HG02840 (cell line): Measurements from ENCODE around the gene SCAF4.
"Not testable (repeated sequence)": the region's sequence is repeated elsewhere in the genome, so short reads cannot be mapped to it uniquely, and the experiment has no call there.

ENCODE experiments used
- ATAC-seq: cut with Tn5 transposase; IDR thresholded peaks from one replicate; pipeline ENCODE4 v1.9.1; 2021; ENCODE audit warnings: mild to moderate bottlenecking, moderate library complexity, moderate number of reproducible peaks; ENCODE audit not compliant: unreplicated experiment, low FRiP score

The SCAF4 gene

GRCh38 chr21:31731857-31732596, at the start of gene SCAF4:
Gene SCAF4, minus strand, starts transcription at chr21:31732118. Its CDS starts 426 bp downstream, at chr21:31731692.
- ATAC-seq: peak; percentile 81

- ATAC-seq: no peak
Observed at GRCh38 chr21:31780944-31781343, 49.0 kb upstream of the SCAF4 start.

- ATAC-seq: no peak
Observed at GRCh38 chr21:31778546-31778945, 46.6 kb upstream of the SCAF4 start.

DNA sequence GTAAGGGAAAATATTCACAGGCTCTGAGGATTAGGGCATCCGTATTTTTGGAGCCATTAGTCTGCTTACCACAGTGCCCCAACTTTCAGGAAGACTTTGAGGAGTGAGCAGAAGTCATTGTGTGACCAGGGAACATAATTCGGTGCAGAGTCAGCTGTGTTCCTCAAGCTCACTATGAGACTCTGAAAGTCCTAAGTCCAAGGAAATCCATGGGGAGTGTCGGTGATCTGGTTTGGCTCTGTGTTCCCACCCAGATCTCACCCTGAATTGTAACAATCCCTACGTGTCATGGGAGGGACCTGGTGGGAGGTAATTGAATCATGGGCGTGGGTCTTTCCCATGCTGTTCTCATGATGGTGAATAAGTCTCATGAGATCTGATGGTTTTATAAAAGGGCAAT, 45.9 kb upstream of the SCAF4 start:
- ATAC-seq: no peak

GRCh38 chr21:31774031-31774430, 42.1 kb upstream of the SCAF4 start:
- ATAC-seq: no peak

- peak; percentile 85 for ATAC-seq
Observed at GRCh38 chr21:31772674-31773555, 41.0 kb upstream of the SCAF4 start.

DNA sequence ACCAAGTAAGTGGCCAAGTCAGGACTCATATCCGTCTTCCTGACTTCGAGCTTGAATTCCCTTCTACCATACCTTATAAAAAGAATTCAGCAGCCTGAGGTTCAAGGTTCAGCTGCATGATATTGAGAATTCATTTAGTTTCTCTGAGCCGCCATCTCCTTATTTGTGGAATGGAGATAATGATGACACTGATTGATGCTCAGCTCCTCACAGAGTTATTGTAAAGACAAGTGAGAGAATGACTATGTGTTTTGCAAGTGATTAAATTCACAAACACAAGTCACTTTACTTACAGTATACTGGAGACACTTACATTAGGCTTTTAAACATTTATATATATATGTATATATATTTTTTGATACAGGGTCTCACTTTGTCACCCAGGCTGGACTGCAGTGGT, 39.8 kb upstream of the SCAF4 start:
- no peak for ATAC-seq

DNA sequence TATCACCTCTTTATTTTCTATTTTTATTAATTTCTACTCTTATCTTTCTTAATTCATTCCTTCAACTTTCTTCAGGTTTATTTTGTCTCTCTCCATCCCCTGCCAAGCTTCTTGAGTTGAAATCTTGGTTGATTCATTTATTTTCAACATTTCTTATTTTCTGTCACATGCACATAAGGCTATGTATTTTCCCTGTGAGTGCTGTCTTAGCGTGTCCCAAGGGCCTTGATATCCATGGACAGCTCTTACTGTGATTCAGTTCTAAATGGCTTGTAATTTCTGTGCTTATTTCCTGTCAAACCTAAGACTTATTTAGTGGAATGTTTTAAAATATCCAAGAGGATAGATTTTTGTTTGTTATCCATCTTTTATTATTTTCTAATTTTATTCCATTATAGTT, 36.8 kb upstream of the SCAF4 start:
- no peak for ATAC-seq

GRCh38 chr21:31766899-31767298, 35.0 kb upstream of the SCAF4 start:
- ATAC-seq: no peak

DNA sequence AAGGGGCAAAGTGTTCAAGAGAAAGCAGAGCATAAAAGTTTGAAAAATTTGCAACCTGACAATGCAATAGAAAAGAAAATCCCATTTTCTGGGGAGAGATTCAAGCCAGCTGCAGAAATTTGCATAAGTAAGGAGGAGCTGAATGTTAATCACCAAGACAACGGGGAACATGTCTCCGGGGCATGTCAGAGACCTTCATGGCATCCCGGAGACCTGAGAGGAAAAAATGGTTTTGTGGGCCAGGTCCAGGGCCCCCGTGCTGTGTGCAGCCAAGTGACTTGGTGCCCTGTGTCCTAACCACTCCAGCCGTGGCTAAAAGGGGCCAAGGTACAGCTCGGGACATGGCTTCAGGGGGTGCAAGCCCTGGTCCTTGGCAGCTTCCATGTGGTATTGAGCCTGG, 33.9 kb upstream of the SCAF4 start:
- ATAC-seq: not testable (repeated sequence)

- no peak for ATAC-seq
Observed at GRCh38 chr21:31760931-31761330, 29.0 kb upstream of the SCAF4 start.

- no peak for ATAC-seq
Observed at GRCh38 chr21:31756787-31757186, 24.9 kb upstream of the SCAF4 start.

GRCh38 chr21:31755027-31755426, 23.1 kb upstream of the SCAF4 start:
- ATAC-seq: no peak

DNA sequence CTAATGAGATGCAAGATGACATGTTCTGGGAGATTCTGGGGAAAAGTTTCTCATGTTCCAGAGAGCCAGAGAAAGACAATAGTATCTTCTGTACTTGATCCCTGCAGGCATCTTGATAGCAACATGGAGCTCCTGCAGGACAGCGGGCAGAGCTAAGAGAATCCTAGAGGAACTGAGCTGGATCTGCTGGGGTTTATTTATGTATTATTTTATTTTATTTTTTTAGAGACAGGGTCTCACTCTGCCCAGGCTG, 22.7 kb upstream of the SCAF4 start:
- ATAC-seq: no peak

GRCh38 chr21:31753949-31754707, 22.2 kb upstream of the SCAF4 start:
- no peak for ATAC-seq

GRCh38 chr21:31752967-31753366, 21.0 kb upstream of the SCAF4 start:
- no peak for ATAC-seq

GRCh38 chr21:31752352-31752751, 20.4 kb upstream of the SCAF4 start:
- no peak for ATAC-seq

GRCh38 chr21:31750843-31751242, 18.9 kb upstream of the SCAF4 start:
- no peak for ATAC-seq

DNA sequence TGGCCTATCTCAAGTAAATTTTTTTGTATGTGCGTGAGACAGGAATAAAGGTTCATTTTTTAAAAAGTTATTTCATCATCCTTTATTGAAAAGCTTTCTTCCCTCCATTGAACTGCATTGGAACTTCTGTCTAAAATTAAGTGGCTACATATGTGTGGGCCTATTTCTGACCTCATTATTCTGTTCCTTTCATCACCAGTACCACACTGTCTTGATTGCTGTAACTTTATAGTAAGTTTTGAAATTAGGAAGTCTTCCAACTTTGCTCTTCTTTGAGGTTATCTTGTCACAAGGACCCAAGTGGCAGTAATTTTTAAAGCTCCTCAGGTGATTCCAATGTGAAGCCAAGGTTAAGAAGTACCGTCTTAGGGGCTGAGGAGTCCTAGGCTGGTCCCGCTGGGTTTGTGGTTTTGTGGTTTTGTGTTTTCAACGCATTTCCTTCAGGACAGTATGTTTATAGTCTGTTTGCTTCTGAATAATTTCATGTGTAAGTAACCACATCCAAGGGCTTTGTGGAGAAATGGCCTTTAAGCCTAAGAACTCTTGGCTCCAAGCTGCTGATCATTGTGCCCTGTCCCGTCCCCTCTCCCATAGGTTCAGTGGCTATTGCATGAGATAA, 12.4 kb upstream of the SCAF4 start:
- ATAC-seq: no peak

GRCh38 chr21:31743712-31744111, 11.8 kb upstream of the SCAF4 start:
- no peak for ATAC-seq

DNA sequence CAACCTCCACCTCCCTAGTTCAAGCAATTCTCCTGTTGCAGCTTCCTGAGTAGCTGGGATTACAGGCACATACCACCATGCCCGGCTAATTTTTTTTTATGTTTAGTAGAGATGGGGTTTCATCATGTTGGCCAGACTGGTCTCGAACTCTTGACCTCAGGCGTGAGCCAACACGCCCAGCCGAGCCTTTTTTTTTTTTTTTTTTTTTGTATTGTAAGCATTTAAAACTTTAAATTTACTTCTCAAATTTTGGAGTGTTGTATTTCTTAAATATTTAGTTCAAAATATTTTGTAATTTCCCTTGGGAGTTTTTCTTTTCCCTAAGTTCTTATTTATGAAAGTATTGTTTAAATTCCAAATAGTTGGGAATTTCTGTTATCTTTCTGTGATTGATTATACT, 9.2 kb upstream of the SCAF4 start:
- ATAC-seq: no peak
